GM06990 (cell line): ENCODE measurements around the gene ANKRD62.

Experiments
- DNase-seq: peaks from one replicate; pipeline ENCODE4 v3.0.0-alpha.2; 2011; ENCODE audit not compliant: insufficient read length; ENCODE audit errors: extremely low read depth
- H3K27me3 ChIP-seq: replicated peaks from 2 replicates; pipeline ENCODE4 v1.6.0; 2011; ENCODE audit warnings: low read length; ENCODE audit not compliant: control insufficient read depth, insufficient read depth
- H3K36me3 ChIP-seq: 2 replicates; pipeline ENCODE4 v1.5.1; 2011; ENCODE audit warnings: low read length; ENCODE audit not compliant: control insufficient read depth, insufficient read depth
- H3K4me3 ChIP-seq: replicated peaks from 2 replicates; pipeline ENCODE4 v1.5.1; 2011; ENCODE audit warnings: low read depth, mild to moderate bottlenecking, control low read depth, low read length
- CTCF ChIP-seq: IDR thresholded peaks from 2 replicates; pipeline ENCODE4 v1.5.1; 2011; ENCODE audit warnings: low read length, control low read depth, mild to moderate bottlenecking, inconsistent platforms; ENCODE audit not compliant: insufficient read depth, poor library complexity, severe bottlenecking

Gene ANKRD62

GRCh38 chr18:12056884-12057402 is 36.7 kb upstream of the ANKRD62 start:
- H3K4me3 ChIP-seq = no peak overlapping the region
- TF ChIP-seq CTCF = no peak

GRCh38 chr18:12057419-12058039 is 36.1 kb upstream of the ANKRD62 start:
- TF ChIP-seq CTCF = no peak
- H3K4me3 ChIP-seq = no peak overlapping the region
- no peaks in the 10 kb centered on the region for H3K27me3 ChIP-seq
- no peaks in the 10 kb centered on the region for H3K36me3 ChIP-seq
- DNase-seq = no peak

More at GRCh38 chr18:12056884-12057402, 36.7 kb upstream of the ANKRD62 start:
- DNase-seq = no peak
- Histone ChIP-seq H3K36me3 (no peaks in the 10 kb centered on the region), H3K27me3 (no peaks in the 10 kb centered on the region)

GRCh38 chr18:12059334-12060181 is 34.1 kb upstream of the ANKRD62 start:
- TF ChIP-seq CTCF = no peak
- Histone ChIP-seq H3K36me3 (no peaks in the 10 kb centered on the region), H3K4me3 (no peak overlapping the region), H3K27me3 (no peaks in the 10 kb centered on the region)
- no peak for DNase-seq

GRCh38 chr18:12060182-12060870 is 33.3 kb upstream of the ANKRD62 start:
- TF ChIP-seq CTCF = no peak
- no peak for DNase-seq
- no peak overlapping the region for H3K4me3 ChIP-seq
- H3K36me3 ChIP-seq = no peaks in the 10 kb centered on the region
- no peaks in the 10 kb centered on the region for H3K27me3 ChIP-seq

- H3K4me3 ChIP-seq = no peak overlapping the region
Measured at GRCh38 chr18:12061685-12062084, 32.0 kb upstream of the ANKRD62 start.

More at GRCh38 chr18:12061685-12062084, 32.0 kb upstream of the ANKRD62 start:
- no peak for TF ChIP-seq CTCF
- Histone ChIP-seq H3K36me3 (no peaks in the 10 kb centered on the region), H3K27me3 (no peaks in the 10 kb centered on the region)
- DNase-seq = no peak
